PC-9 (cell line): ENCODE measurements around the gene EXD3. TPM values are rescaled to one million over a fixed set of nuclear protein-coding genes. Genes with fewer than 3 reads are reported as not detected.

ENCODE experiments used
- BruUV-seq: library from RNA; stranded (reverse); fragments of 400-500 nt; replicated peaks from 2 replicates; lab custom pipeline; 2021; lab: Mats Ljungman, UMichigan
- CTCF ChIA-PET: fragments of 300-600 bp; sonication (Branson Sonifier 250); formaldehyde crosslinking; loops from one replicate; lab custom pipeline; 2022; ENCODE audit warnings: antibody characterized with exemption; lab: Charles Lee
- POLR2A ChIA-PET: fragments of 300-600 bp; sonication (Branson Sonifier 250); formaldehyde crosslinking; loops from one replicate; lab custom pipeline; 2022; ENCODE audit warnings: antibody characterized with exemption; ENCODE audit not compliant: unreplicated experiment; lab: Charles Lee
- DNase-seq, 2 experiments: peaks; one replicate each; pipeline versions ENCODE4 v3.0.0 to v3.0.0-alpha.2; 2015 to 2022; ENCODE audit warnings: mixed read lengths in 1 of 2
- H2AFZ ChIP-seq: fragments of 200-600 bp; sonication (generic); 2 replicates; pipeline ENCODE4 v1.8.1; 2017; ENCODE audit warnings: antibody characterized with exemption
- H3F3A ChIP-seq: fragments of 200-600 bp; sonication (generic); 2 replicates; pipeline ENCODE4 v1.8.1; 2017; ENCODE audit warnings: antibody characterized with exemption, mild to moderate bottlenecking, low read depth; ENCODE audit not compliant: insufficient read depth
- H3K27ac ChIP-seq: fragments of 200-600 bp; sonication (generic); 2 replicates; pipeline ENCODE4 v1.6.1; 2016; ENCODE audit warnings: mixed run types
- H3K27me3 ChIP-seq: fragments of 200-600 bp; sonication (generic); 2 replicates; pipeline ENCODE4 v1.6.1; 2016; ENCODE audit warnings: low read depth, mixed run types; ENCODE audit not compliant: insufficient read depth
- H3K36me3 ChIP-seq: fragments of 200-600 bp; sonication (generic); 2 replicates; pipeline ENCODE4 v1.6.1; 2016; ENCODE audit warnings: low read depth, mixed run types
- H3K4me1 ChIP-seq: fragments of 200-600 bp; sonication (generic); replicated peaks from 2 replicates; pipeline ENCODE4 v1.6.1; 2016; ENCODE audit warnings: mixed run types; ENCODE audit not compliant: insufficient read depth
- H3K4me2 ChIP-seq: fragments of 200-600 bp; sonication (generic); 2 replicates; pipeline ENCODE4 v1.6.1; 2017; ENCODE audit warnings: mixed run types
- H3K4me3 ChIP-seq: fragments of 200-600 bp; sonication (generic); 2 replicates; pipeline ENCODE4 v1.6.1; 2016; ENCODE audit warnings: mixed run types
- H3K79me2 ChIP-seq: fragments of 200-600 bp; sonication (generic); 2 replicates; pipeline ENCODE4 v1.6.1; 2017; ENCODE audit warnings: low read depth, mixed run types
- H3K9me2 ChIP-seq: fragments of 200-600 bp; sonication (generic); 2 replicates; pipeline ENCODE4 v1.8.1; 2017; ENCODE audit warnings: mild to moderate bottlenecking; ENCODE audit not compliant: insufficient read depth
- H3K9me3 ChIP-seq: fragments of 200-600 bp; sonication (generic); 2 replicates; pipeline ENCODE4 v1.8.1; 2016; ENCODE audit warnings: low read depth; ENCODE audit not compliant: insufficient read depth
- H4K20me1 ChIP-seq: fragments of 200-600 bp; sonication (generic); 2 replicates; pipeline ENCODE4 v1.8.1; 2017; ENCODE audit not compliant: insufficient read depth
- CTCF ChIP-seq: fragments of 200-600 bp; sonication (generic); conservative IDR thresholded peaks from 2 replicates; pipeline ENCODE4 v1.6.1; 2017; ENCODE audit warnings: mixed run types, antibody characterized with exemption, mild to moderate bottlenecking, moderate library complexity
- EZH2 ChIP-seq: fragments of 200-600 bp; sonication (generic); IDR thresholded peaks from 2 replicates; pipeline ENCODE4 v1.8.0; 2017; ENCODE audit warnings: antibody characterized with exemption, low read depth
- intact Hi-C: fragments of 100-400 bp; cut with micrococcal nuclease; formaldehyde crosslinking; loops from one replicate; pipeline ENCODE4 v1.10.0; 2022; ENCODE audit not compliant: unreplicated experiment
- total RNA-seq: library from RNA; stranded (reverse); gene quantifications from 2 replicates; pipeline ENCODE4 v1.2.3, GENCODE V29; 2021

The EXD3 gene
- total RNA-seq, 1 experiment from 2014 or later: 23.7 TPM

- no peaks in the 10 kb centered on the region for H3K27me3 ChIP-seq
- H3K27ac ChIP-seq: no peak overlapping the region
- no peaks in the 10 kb centered on the region for H3K9me3 ChIP-seq
- H3K9me2 ChIP-seq: no peaks in the 10 kb centered on the region
- peaks cover 22% of the 10 kb centered on the region for H3K79me2 ChIP-seq
- H3K36me3 ChIP-seq: no peaks in the 10 kb centered on the region
- no TSS peak for BruUV-seq
- TF ChIP-seq EZH2: no peak
- TF ChIP-seq CTCF: no peak
- peaks cover 14% of the 10 kb centered on the region for H4K20me1 ChIP-seq
- no peak overlapping the region for H2AFZ ChIP-seq
- intact Hi-C loops: no loop called here
- POLR2A ChIA-PET: no interaction called here
- CTCF ChIA-PET: no interaction called here
- H3F3A ChIP-seq: peaks cover 43% of the 10 kb centered on the region; the same call in 1 of the 2 replicates
- H3K4me2 ChIP-seq: no peak overlapping the region
- H3K4me1 ChIP-seq: peaks cover 20% of the 10 kb centered on the region
- DNase-seq: no peak
- no peak overlapping the region for H3K4me3 ChIP-seq
These were observed 123.8 kb downstream of the EXD3 start for GRCh38 chr9:137299203-137299565.

- POLR2A ChIA-PET: interaction anchor here (0.7 kb wide), 1 partner anchor 215 kb away, joined by 4 read pairs; no protein-coding TSS in a partner anchor
- intact Hi-C loops: no loop called here
- Histone ChIP-seq H3K4me1 (peaks cover 20% of the 10 kb centered on the region), H3K9me2 (no peaks in the 10 kb centered on the region), H3K36me3 (no peaks in the 10 kb centered on the region), H3K9me3 (no peaks in the 10 kb centered on the region), H3K27me3 (no peaks in the 10 kb centered on the region), H3F3A (peaks cover 43% of the 10 kb centered on the region; the same call in 1 of the 2 replicates), H3K4me3 (no peak overlapping the region), H3K79me2 (peaks cover 22% of the 10 kb centered on the region), H4K20me1 (peaks cover 14% of the 10 kb centered on the region), H3K27ac (no peak overlapping the region), H3K4me2 (no peak overlapping the region), H2AFZ (no peak overlapping the region)
- DNase-seq: no peak
- no TSS peak for BruUV-seq
- no peak for TF ChIP-seq EZH2
- no peak for TF ChIP-seq CTCF
- CTCF ChIA-PET: no interaction called here
These were observed 124.4 kb downstream of the EXD3 start for GRCh38 chr9:137298401-137299202.

GRCh38 chr9:137297966-137298365, 125.0 kb downstream of the EXD3 start:
- intact Hi-C loops: no loop called here
- H3K9me3 ChIP-seq: no peaks in the 10 kb centered on the region
- H3K4me3 ChIP-seq: no peak overlapping the region
- ChIA-PET CTCF (no interaction called here), POLR2A (interaction anchor here (0.7 kb wide), 1 partner anchor 216 kb away, joined by 4 read pairs; no protein-coding TSS in a partner anchor)
- H3K36me3 ChIP-seq: no peaks in the 10 kb centered on the region
- no peaks in the 10 kb centered on the region for H3K9me2 ChIP-seq
- no peak for TF ChIP-seq CTCF
- no peak for TF ChIP-seq EZH2
- H3K4me2 ChIP-seq: 0 out of 2 replicates have a peak overlapping the region, but pooled peaks have one; percentile 1
- no peaks in the 10 kb centered on the region for H3K27me3 ChIP-seq
- peaks cover 22% of the 10 kb centered on the region for H3K79me2 ChIP-seq
- no peak overlapping the region for H3K27ac ChIP-seq
- no TSS peak for BruUV-seq
- peaks cover 14% of the 10 kb centered on the region for H3K4me1 ChIP-seq
- no peak overlapping the region for H2AFZ ChIP-seq
- peaks cover 14% of the 10 kb centered on the region for H4K20me1 ChIP-seq
- no peak for DNase-seq
- H3F3A ChIP-seq: peaks cover 40% of the 10 kb centered on the region
